Natural killer cell (primary cell): Measurements from ENCODE around the gene MYCN. TPM values are rescaled to one million over a fixed set of nuclear protein-coding genes. Genes with fewer than 3 reads are reported as not detected.

Experiments used
- ATAC-seq, 3 donors: fragments of 150-1000 bp in 2 of 3; fragments of 200-7000 bp in 1 of 3; cut with Tn5 transposase; 1 replicate in 1 of 3; 2 replicates in 2 of 3; pipeline ENCODE4 v1.10.0; 2021; ENCODE audit warnings: mild to moderate bottlenecking in 2 of 3, moderate library complexity in 2 of 3
- DNase-seq, 2 donors: peaks; one replicate each; pipeline versions ENCODE4 v3.0.0 to v3.0.0-alpha.2; 2013 to 2021; ENCODE audit warnings: mixed read lengths in 1 of 2
- H3K27ac ChIP-seq: one replicate; pipeline ENCODE4 v1.5.1; 2013; ENCODE audit warnings: mild to moderate bottlenecking, low read length
- H3K27me3 ChIP-seq: one replicate; pipeline ENCODE4 v1.6.1; 2013; ENCODE audit warnings: low read length; ENCODE audit not compliant: control insufficient read depth, insufficient read depth
- H3K36me3 ChIP-seq: one replicate; pipeline ENCODE4 v1.6.1; 2013; ENCODE audit warnings: low read length; ENCODE audit not compliant: control insufficient read depth, insufficient read depth
- H3K4me1 ChIP-seq: one replicate; pipeline ENCODE4 v1.6.1; 2013; ENCODE audit warnings: low read length; ENCODE audit not compliant: control insufficient read depth, insufficient read depth
- H3K4me3 ChIP-seq: one replicate; pipeline ENCODE4 v1.5.1; 2013; ENCODE audit warnings: low read length
- H3K9me3 ChIP-seq: one replicate; pipeline ENCODE4 v1.6.1; 2013; ENCODE audit warnings: low read length; ENCODE audit not compliant: control insufficient read depth, insufficient read depth
- H3K27ac Mint-ChIP-seq, 2 donors: one replicate each; pipeline ENCODE4 v1.8.0; 2022; ENCODE audit warnings: mild to moderate bottlenecking in 2 of 2, mixed read lengths in 2 of 2, moderate library complexity in 1 of 2
- H3K27me3 Mint-ChIP-seq, 2 donors: one replicate each; pipeline ENCODE4 v1.8.0; 2022; ENCODE audit warnings: low read depth in 2 of 2, mixed read lengths in 2 of 2
- H3K36me3 Mint-ChIP-seq: one replicate; pipeline ENCODE4 v1.8.0; 2022; ENCODE audit warnings: mixed read lengths
- H3K4me1 Mint-ChIP-seq, 2 donors: one replicate each; pipeline ENCODE4 v1.8.0; 2022; ENCODE audit warnings: mixed read lengths in 2 of 2
- H3K4me3 Mint-ChIP-seq: one replicate; pipeline ENCODE4 v1.8.0; 2022; ENCODE audit warnings: mild to moderate bottlenecking, moderate library complexity, mixed read lengths
- H3K9me3 Mint-ChIP-seq, 2 donors: one replicate each; pipeline ENCODE4 v1.8.0; 2022; ENCODE audit warnings: mixed read lengths in 2 of 2
- WGBS: methylation state at CpG from one replicate; pipeline ENCODE4 v1.1.7; 2013; ENCODE audit warnings: missing lambda C conversion rate; ENCODE audit not compliant: insufficient coverage; 5-methylcytosine and 5-hydroxymethylcytosine counted together
- intact Hi-C: fragments of 100-400 bp; cut with micrococcal nuclease; formaldehyde crosslinking; loops from one replicate; pipeline ENCODE4 v1.14.2; 2022
- total RNA-seq, 4 donors: library from RNA; stranded (reverse); fragments of 120-200 nt in 1 of 4; gene quantifications; one replicate each; pipeline versions ENCODE4 v1.2.3 to v1.2.4, GENCODE V29; 2013 to 2022
- TF ChIP-seq, protein P1 (sequence below): fragments of 200-600 bp; IDR thresholded peaks from one replicate; pipeline ENCODE4 v1.8.0; 2022; ENCODE audit warnings: antibody characterized with exemption

MYCN gene
- under 1 TPM in 1 of 3 donors, not detected in 2; 0.18 TPM for total RNA-seq
- not detected for total RNA-seq (2013)

DNA sequence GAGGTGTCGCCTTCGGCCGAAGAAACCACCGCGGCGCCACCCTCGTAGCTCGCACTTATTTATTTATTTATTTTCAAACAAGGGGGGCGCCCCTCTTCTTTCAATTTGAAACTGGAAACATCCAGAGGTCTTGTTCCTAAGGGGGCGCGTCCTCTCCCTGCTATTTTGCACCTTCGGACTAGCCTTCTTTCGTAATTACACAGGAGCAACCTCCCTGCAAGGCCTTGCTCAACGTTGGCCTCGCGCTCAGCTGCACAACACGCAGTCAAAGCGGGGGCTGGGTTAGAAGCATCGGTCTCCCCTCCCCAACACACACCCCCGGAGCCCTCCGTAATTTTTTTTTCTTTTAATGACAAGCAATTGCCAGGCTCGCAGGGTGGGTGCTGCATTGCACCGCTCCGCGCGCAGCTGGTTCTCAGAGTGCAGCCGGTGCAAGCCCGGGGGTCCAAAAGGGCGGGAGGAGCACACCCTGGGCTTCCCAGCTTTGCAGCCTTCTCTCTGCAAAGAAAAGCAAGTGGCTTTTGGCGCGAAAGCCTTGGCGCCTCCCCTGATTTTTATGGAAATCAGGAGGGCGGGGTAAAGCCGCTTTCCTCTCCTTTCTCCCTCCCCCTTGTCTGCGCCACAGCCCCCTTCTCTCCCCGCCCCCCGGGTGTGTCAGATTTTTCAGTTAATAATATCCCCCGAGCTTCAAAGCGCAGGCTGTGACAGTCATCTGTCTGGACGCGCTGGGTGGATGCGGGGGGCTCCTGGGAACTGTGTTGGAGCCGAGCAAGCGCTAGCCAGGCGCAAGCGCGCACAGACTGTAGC, at the start of gene MYCN:
Gene MYCN, plus strand, starts transcription at position 697 of the 807 bp plus-strand sequence. CDS start 1,515 bp downstream, outside the sequence.
- no peaks in the 10 kb centered on the region for H3K9me3 ChIP-seq
- peaks cover 7% of the 10 kb centered on the region in 2 donors for H3K4me1 Mint-ChIP-seq
- H3K27ac Mint-ChIP-seq: no peak within 1 kb of the TSS
- H3K4me3 Mint-ChIP-seq: peak within 1 kb of the TSS; percentile 68
- H3K9me3 Mint-ChIP-seq: no peaks in the 10 kb centered on the region
- H3K36me3 Mint-ChIP-seq: no peaks in the 10 kb centered on the region
- H3K4me3 ChIP-seq: no peak within 1 kb of the TSS
- H3K36me3 ChIP-seq: no peaks in the 10 kb centered on the region
- peaks cover 33% of the 10 kb centered on the region for H3K27me3 ChIP-seq
- peak in 1 of 2 donors; percentile 65 for DNase-seq
- ATAC-seq: peak in 1 of 3 donors; percentile 18
- H3K27ac ChIP-seq: no peak within 1 kb of the TSS
- peaks cover 32% of the 10 kb centered on the region for H3K4me1 ChIP-seq
- TF ChIP-seq, protein P1, sequence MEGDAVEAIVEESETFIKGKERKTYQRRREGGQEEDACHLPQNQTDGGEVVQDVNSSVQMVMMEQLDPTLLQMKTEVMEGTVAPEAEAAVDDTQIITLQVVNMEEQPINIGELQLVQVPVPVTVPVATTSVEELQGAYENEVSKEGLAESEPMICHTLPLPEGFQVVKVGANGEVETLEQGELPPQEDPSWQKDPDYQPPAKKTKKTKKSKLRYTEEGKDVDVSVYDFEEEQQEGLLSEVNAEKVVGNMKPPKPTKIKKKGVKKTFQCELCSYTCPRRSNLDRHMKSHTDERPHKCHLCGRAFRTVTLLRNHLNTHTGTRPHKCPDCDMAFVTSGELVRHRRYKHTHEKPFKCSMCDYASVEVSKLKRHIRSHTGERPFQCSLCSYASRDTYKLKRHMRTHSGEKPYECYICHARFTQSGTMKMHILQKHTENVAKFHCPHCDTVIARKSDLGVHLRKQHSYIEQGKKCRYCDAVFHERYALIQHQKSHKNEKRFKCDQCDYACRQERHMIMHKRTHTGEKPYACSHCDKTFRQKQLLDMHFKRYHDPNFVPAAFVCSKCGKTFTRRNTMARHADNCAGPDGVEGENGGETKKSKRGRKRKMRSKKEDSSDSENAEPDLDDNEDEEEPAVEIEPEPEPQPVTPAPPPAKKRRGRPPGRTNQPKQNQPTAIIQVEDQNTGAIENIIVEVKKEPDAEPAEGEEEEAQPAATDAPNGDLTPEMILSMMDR: no peak
- under 1% methylated on average over 46 of the region's 47 CpGs for WGBS
- intact Hi-C loops: loop anchor here (2.0 kb wide), 2 partner anchors 669 to 817 kb away; no protein-coding TSS in a partner anchor
- peaks cover 49 to 62% of the 10 kb centered on the region in 2 donors for H3K27me3 Mint-ChIP-seq

DNA sequence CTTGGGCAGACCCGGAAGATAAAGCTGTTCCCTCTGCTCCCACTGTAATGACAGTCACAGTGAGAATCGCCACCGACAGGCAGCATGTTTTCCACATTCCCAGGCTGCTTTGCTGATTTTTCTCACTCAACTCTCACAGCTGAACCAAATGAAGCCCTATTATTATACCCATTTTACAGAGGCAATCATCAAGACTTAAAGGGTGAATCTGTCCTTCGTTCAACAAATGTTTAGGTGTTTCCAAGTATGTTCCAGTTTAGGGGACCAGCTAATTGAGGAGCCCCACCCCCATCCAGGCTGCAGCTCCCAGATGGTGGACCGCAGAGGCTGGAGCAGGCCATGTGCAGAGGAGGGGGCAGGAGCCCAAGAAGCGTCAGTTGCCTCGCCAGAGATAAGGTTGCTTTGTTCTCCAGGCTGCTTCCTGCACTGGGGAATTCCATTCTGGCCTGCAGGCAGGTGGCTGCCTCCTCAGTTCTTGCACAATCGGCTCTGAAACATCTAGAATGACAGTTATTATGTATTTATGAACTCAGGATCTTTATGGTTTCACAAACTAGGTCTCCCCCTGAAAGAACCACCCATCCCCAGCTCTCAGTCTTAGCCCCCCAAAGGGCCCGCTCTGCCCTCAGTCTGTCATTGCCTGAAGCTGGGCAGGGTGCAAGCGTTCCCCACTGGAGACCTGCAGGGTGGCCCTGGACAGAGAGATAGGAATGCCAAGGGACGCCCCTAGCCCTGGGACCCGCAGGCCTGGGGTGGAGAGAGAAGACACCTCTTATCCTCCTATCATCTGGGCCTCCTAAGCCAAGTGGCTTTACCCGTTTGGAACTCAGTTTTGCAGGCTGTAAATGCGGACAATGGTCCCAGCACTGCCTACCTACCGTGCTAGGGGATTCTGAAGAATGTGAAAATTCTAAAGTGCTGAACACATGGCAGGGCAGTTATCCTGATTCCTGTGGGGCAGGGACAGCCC, 49.1 kb upstream of the MYCN start:
- intact Hi-C loops: no loop called here
- Mint-ChIP-seq H3K36me3 (no peaks in the 10 kb centered on the region), H3K27me3 (peaks cover 0 to 7% of the 10 kb centered on the region in 2 donors), H3K9me3 (no peaks in the 10 kb centered on the region), H3K4me1 (no peaks in the 10 kb centered on the region), H3K27ac (no peak overlapping the region), H3K4me3 (no peak overlapping the region)
- H3K9me3 ChIP-seq: no peaks in the 10 kb centered on the region
- WGBS: 76% methylated on average over 15 of the region's 15 CpGs
- H3K27ac ChIP-seq: no peak overlapping the region
- no peak overlapping the region for H3K4me3 ChIP-seq
- ATAC-seq (no peak), DNase-seq (no peak)
- no peaks in the 10 kb centered on the region for H3K4me1 ChIP-seq
- TF ChIP-seq, protein P1: no peak
- H3K36me3 ChIP-seq: no peaks in the 10 kb centered on the region
- no peaks in the 10 kb centered on the region for H3K27me3 ChIP-seq

DNA sequence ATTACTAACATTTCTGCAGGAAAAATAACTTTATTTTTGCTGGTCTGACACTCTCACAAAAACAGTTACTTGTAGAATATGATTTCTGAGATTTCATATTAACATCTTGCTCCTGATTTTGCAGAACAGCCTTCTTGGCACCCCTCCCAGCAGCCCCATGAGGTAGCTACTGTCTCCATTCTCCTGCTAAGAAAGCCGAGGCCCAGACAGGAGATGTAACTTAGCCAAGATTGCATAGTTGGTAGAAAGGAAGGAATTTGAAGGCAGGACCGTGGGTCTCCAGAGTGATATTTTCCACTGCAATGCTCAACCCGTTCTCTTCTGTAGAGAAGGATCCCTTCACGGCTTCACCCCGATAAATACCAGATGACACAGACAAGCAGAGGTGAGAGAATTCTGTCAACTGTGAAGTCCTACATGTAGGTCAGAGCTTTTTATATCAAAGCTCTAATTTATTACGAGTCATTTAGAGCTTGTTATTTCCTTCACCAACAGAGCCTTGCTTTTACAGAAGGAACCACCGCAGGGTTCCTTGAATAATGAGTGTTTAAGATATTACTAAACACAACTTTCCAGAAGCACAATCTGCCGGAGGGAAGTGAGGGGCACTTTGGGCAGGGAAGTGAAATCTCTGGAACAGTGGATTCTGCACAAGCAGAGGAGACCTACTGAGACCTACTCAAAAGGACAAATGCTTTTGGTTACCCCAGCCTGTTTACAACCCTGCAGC, 48.0 kb upstream of the MYCN start:
- no peak for ATAC-seq
- Mint-ChIP-seq H3K27ac (no peak overlapping the region), H3K4me3 (no peak overlapping the region), H3K9me3 (no peaks in the 10 kb centered on the region), H3K36me3 (no peaks in the 10 kb centered on the region), H3K27me3 (peaks cover 0 to 10% of the 10 kb centered on the region in 2 donors), H3K4me1 (no peaks in the 10 kb centered on the region)
- no peak for DNase-seq
- H3K36me3 ChIP-seq: no peaks in the 10 kb centered on the region
- TF ChIP-seq, protein P1: no peak
- no peaks in the 10 kb centered on the region for H3K4me1 ChIP-seq
- intact Hi-C loops: no loop called here
- peaks cover 1% of the 10 kb centered on the region for H3K9me3 ChIP-seq
- H3K27me3 ChIP-seq: no peaks in the 10 kb centered on the region
- no peak overlapping the region for H3K4me3 ChIP-seq
- WGBS: 85% methylated on average over 6 of the region's 8 CpGs
- H3K27ac ChIP-seq: no peak overlapping the region
